PC-3 (cell line): Measurements from ENCODE around the gene ELOVL5. TPM values are rescaled to one million over a fixed set of nuclear protein-coding genes. Genes with fewer than 3 reads are reported as not detected.
A peak's percentile ranks its signal among the peaks of the same experiment; 100 is the strongest.

Experiments
- ATAC-seq: fragments of 200-7000 bp; cut with Tn5 transposase; 2 replicates; pipeline ENCODE4 v1.9.1; 2020; ENCODE audit warnings: mild to moderate bottlenecking, moderate library complexity
- BruUV-seq: library from RNA; stranded (reverse); fragments of 400-500 nt; replicated peaks from 2 replicates; lab custom pipeline; 2021; lab: Mats Ljungman, UMichigan
- CTCF ChIA-PET: fragments of 300-600 bp; sonication (Branson Sonifier 250); formaldehyde crosslinking; loops from one replicate; lab custom pipeline; 2022; ENCODE audit warnings: antibody characterized with exemption; lab: Charles Lee
- POLR2A ChIA-PET: fragments of 300-600 bp; sonication (Branson Sonifier 250); formaldehyde crosslinking; loops from one replicate; lab custom pipeline; 2022; ENCODE audit warnings: antibody characterized with exemption; ENCODE audit not compliant: unreplicated experiment; lab: Charles Lee
- DNase-seq: peaks from one replicate; pipeline ENCODE4 v3.0.0-alpha.2; 2015
- H2AFZ ChIP-seq: fragments of 300-600 bp; sonication (generic); 2 replicates; pipeline ENCODE4 v1.6.0; 2016; ENCODE audit warnings: antibody characterized with exemption, low read length
- H3F3A ChIP-seq: fragments of 300-600 bp; sonication (generic); one replicate; pipeline ENCODE4 v1.6.0; 2017; ENCODE audit warnings: antibody characterized with exemption, low read length, control low read depth, mild to moderate bottlenecking; ENCODE audit not compliant: unreplicated experiment
- H3K27ac ChIP-seq: fragments of 300-600 bp; sonication (generic); 2 replicates; pipeline ENCODE4 v1.5.1; 2016; ENCODE audit warnings: mild to moderate bottlenecking, low read length
- H3K27me3 ChIP-seq: fragments of 300-600 bp; sonication (generic); 2 replicates; pipeline ENCODE4 v1.6.1; 2016; ENCODE audit warnings: low read length, mixed read lengths
- H3K36me3 ChIP-seq: fragments of 300-600 bp; sonication (generic); 2 replicates; pipeline ENCODE4 v1.6.1; 2016; ENCODE audit warnings: low read depth, mixed run types, low read length, mixed read lengths
- H3K4me1 ChIP-seq: fragments of 300-600 bp; sonication (generic); 2 replicates; pipeline ENCODE4 v1.5.1; 2016; ENCODE audit warnings: low read length; ENCODE audit not compliant: insufficient read depth
- H3K4me2 ChIP-seq: fragments of 300-600 bp; sonication (generic); 2 replicates; pipeline ENCODE4 v1.6.0; 2016; ENCODE audit warnings: low read length
- H3K4me3 ChIP-seq: fragments of 300-600 bp; sonication (generic); 2 replicates; pipeline ENCODE4 v1.5.1; 2016; ENCODE audit warnings: mild to moderate bottlenecking, low read length, mixed read lengths
- H3K79me2 ChIP-seq: fragments of 300-600 bp; sonication (generic); 2 replicates; pipeline ENCODE4 v1.6.1; 2017; ENCODE audit warnings: low read length, mixed read lengths
- H3K9ac ChIP-seq: fragments of 300-600 bp; sonication (generic); 2 replicates; pipeline ENCODE4 v1.6.0; 2016; ENCODE audit warnings: mild to moderate bottlenecking, low read length
- H3K9me2 ChIP-seq: fragments of 300-600 bp; sonication (generic); replicated peaks from 2 replicates; pipeline ENCODE4 v1.6.1; 2016; ENCODE audit warnings: mixed run types, low read length, mixed read lengths
- H3K9me3 ChIP-seq: fragments of 300-600 bp; sonication (generic); 2 replicates; pipeline ENCODE4 v1.6.1; 2016; ENCODE audit warnings: low read length, mixed read lengths
- H4K20me1 ChIP-seq: fragments of 300-600 bp; sonication (generic); 2 replicates; pipeline ENCODE4 v1.6.1; 2016; ENCODE audit warnings: low read length, mixed read lengths
- EZH2 ChIP-seq: fragments of 300-600 bp; sonication (generic); IDR thresholded peaks from one replicate; pipeline ENCODE4 v1.6.1; 2017; ENCODE audit warnings: antibody characterized with exemption, mild to moderate bottlenecking, low read length; ENCODE audit not compliant: unreplicated experiment
- EZH2phosphoT487 ChIP-seq: fragments of 300-600 bp; sonication (generic); IDR thresholded peaks from 2 replicates; pipeline ENCODE4 v1.6.1; 2018; ENCODE audit warnings: mild to moderate bottlenecking, antibody characterized with exemption, low read length, borderline replicate concordance
- intact Hi-C: fragments of 100-400 bp; cut with micrococcal nuclease; formaldehyde crosslinking; loops from 2 replicates; pipeline ENCODE4 v1.9.0; 2023
- total RNA-seq: library from RNA; depleted of rRNA; stranded (reverse); fragments of >200 nt; gene quantifications from 2 replicates; pipeline ENCODE4 v1.2.3, GENCODE V29; 2014
- TF ChIP-seq, protein P1 (sequence below): fragments of 300-600 bp; sonication (generic); conservative IDR thresholded peaks from 2 replicates; pipeline ENCODE4 v1.5.1; 2017; ENCODE audit warnings: antibody characterized with exemption, low read depth, mild to moderate bottlenecking, low read length

Gene ELOVL5
- total RNA-seq, 1 experiment from 2014 or later = 62.7 TPM

DNA sequence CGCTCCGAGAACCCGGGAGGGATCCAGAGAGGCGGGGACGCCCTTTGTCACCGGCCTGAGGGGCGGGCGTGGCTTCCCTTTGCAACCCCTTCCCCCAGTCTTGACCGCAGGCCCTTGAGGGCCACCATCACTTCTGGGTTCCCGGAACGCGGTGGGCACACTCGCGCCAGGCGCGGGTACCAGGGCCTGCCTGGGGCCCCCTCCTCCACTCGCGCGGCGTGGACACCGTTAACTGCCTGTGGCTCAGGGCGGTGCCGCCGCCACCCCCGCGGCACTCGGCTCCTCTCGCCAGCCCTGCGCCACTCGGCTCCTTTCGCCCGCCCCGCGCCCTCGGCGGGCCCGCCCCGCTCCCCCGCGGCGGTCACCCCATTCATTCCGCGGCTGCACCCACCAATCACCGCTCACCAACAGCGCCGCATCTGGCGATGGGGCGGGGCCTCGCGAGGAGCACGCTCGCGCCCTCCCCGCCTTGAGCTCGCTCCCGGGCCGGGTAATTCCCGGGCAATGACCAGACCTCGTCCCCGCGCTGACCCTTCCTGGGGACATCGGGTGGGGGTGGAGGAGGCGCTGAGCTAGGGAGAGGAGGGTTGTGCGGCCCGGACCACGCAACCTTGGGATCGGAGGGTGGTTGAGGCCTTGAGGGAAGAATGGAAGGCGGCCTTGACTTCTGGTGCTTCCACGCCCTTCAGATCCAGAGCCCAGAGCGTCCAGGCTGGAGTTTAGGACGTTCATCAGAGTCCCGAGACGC, 10.5 kb upstream of the ELOVL5 start:
- H3K27me3 ChIP-seq = no peaks in the 10 kb centered on the region
- no peaks in the 10 kb centered on the region for H3K79me2 ChIP-seq
- ChIA-PET CTCF (interaction anchor here (0.6 to 1.1 kb wide), 2 partner anchors 75 to 360 kb away, joined by 3 read pairs; no protein-coding TSS in a partner anchor), POLR2A (interaction anchor here (0.6 to 1.0 kb wide), 2 partner anchors 12 to 56 kb away, joined by 3 read pairs; no protein-coding TSS in a partner anchor)
- H4K20me1 ChIP-seq = no peaks in the 10 kb centered on the region
- H3K36me3 ChIP-seq = no peaks in the 10 kb centered on the region
- H3K4me3 ChIP-seq = peak overlapping the region; percentile 72
- H3F3A ChIP-seq = no peaks in the 10 kb centered on the region
- H3K4me2 ChIP-seq = peak overlapping the region; percentile 94
- peak; percentile 94 for ATAC-seq
- TF ChIP-seq, protein P1, sequence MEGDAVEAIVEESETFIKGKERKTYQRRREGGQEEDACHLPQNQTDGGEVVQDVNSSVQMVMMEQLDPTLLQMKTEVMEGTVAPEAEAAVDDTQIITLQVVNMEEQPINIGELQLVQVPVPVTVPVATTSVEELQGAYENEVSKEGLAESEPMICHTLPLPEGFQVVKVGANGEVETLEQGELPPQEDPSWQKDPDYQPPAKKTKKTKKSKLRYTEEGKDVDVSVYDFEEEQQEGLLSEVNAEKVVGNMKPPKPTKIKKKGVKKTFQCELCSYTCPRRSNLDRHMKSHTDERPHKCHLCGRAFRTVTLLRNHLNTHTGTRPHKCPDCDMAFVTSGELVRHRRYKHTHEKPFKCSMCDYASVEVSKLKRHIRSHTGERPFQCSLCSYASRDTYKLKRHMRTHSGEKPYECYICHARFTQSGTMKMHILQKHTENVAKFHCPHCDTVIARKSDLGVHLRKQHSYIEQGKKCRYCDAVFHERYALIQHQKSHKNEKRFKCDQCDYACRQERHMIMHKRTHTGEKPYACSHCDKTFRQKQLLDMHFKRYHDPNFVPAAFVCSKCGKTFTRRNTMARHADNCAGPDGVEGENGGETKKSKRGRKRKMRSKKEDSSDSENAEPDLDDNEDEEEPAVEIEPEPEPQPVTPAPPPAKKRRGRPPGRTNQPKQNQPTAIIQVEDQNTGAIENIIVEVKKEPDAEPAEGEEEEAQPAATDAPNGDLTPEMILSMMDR = no peak
- TF ChIP-seq EZH2 (no peak), EZH2phosphoT487 (no peak)
- intact Hi-C loops = loop anchor here (1.0 to 2.0 kb wide), 2 partner anchors 10 to 40 kb away; no protein-coding TSS in a partner anchor
- peaks cover 42% of the 10 kb centered on the region for H3K4me1 ChIP-seq
- DNase-seq = peak; percentile 96
- peak overlapping the region; percentile 88 for H2AFZ ChIP-seq
- H3K9ac ChIP-seq = peak overlapping the region; percentile 91
- H3K9me2 ChIP-seq = no peaks in the 10 kb centered on the region
- H3K27ac ChIP-seq = peak overlapping the region; percentile 88
- BruUV-seq = no TSS peak
- no peaks in the 10 kb centered on the region for H3K9me3 ChIP-seq

DNA sequence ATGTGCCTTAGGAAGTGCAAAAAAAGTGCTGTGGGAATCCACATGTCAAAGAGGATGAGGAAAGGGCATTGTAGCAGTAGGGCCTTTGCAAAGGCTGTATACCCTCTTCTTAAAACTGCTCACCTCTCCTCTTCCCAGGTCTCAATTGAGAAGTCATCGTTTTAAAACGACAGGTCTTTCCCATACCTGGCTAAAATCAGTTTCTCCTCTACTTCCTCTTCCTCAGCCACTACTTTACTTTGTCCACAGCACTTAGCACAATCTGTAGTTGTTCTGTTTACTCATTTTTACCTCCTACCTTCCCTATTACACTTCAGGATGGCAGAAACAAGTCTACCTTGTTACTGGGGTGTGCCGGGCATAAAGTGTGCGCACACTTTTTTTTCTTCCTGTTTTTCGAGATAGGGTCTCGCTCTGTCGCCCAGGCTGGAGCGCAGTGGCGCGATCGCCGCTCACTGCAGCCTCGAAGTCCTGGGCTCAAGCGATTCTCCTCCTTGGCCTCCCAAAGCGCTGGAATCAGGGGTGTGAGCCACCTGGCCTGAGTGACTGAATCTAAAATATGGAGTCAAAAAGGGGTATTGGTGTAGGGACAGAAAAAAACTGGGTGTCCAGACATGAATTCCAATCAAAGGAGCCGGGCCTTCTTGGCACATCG, 9.8 kb upstream of the ELOVL5 start:
- Histone ChIP-seq H3K27ac (peak overlapping the region; percentile 88), H3K27me3 (no peaks in the 10 kb centered on the region), H3F3A (no peaks in the 10 kb centered on the region), H3K4me2 (peak overlapping the region; percentile 94), H3K9me3 (no peaks in the 10 kb centered on the region), H3K36me3 (no peaks in the 10 kb centered on the region), H3K4me1 (peaks cover 42% of the 10 kb centered on the region), H3K9ac (peak overlapping the region; percentile 91), H3K9me2 (no peaks in the 10 kb centered on the region), H4K20me1 (no peaks in the 10 kb centered on the region), H3K4me3 (peak overlapping the region; percentile 72), H3K79me2 (no peaks in the 10 kb centered on the region), H2AFZ (peak overlapping the region; percentile 88)
- ChIA-PET CTCF (interaction anchor here (0.6 kb wide), 1 partner anchor 75 kb away, joined by 3 read pairs; no protein-coding TSS in a partner anchor), POLR2A (interaction anchor here (1.0 kb wide), 1 partner anchor 56 kb away, joined by 3 read pairs; no protein-coding TSS in a partner anchor)
- DNase-seq (no peak), ATAC-seq (no peak)
- intact Hi-C loops = loop anchor here (1.0 to 2.0 kb wide), 2 partner anchors 9 to 40 kb away; no protein-coding TSS in a partner anchor
- TSS peak; percentile 92 for BruUV-seq
- TF ChIP-seq, protein P1 = no peak
- no peak for TF ChIP-seq EZH2phosphoT487
- TF ChIP-seq EZH2 = no peak
